WTC11 (cell line): ENCODE measurements around the gene RPS25. TPM values are rescaled to one million over a fixed set of nuclear protein-coding genes. Genes with fewer than 3 reads are reported as not detected.

Source experiments
- ATAC-seq: fragments of 200-7000 bp; cut with Tn5 transposase; 2 replicates; pipeline ENCODE4 v1.10.0; 2021; ENCODE audit warnings: mild to moderate bottlenecking, moderate library complexity
- CTCF ChIA-PET: fragments of 300-600 bp; sonication (Branson Sonifier 250); formaldehyde crosslinking; loops from one replicate; lab custom pipeline; 2021; ENCODE audit warnings: antibody characterized with exemption; lab: Charles Lee
- POLR2A ChIA-PET: fragments of 350-600 bp; sonication (Branson Sonifier 250); formaldehyde crosslinking; loops from one replicate; lab custom pipeline; 2021; ENCODE audit warnings: antibody characterized with exemption; lab: Charles Lee
- DNase-seq: peaks from one replicate; pipeline ENCODE4 v3.0.0; 2021; ENCODE audit warnings: low spot score
- H3K27ac Mint-ChIP-seq: 2 replicates; pipeline ENCODE4 v1.8.0; 2021; ENCODE audit warnings: mixed read lengths
- H3K27me3 Mint-ChIP-seq: 2 replicates; pipeline ENCODE4 v1.8.0; 2021; ENCODE audit warnings: low read depth, mild to moderate bottlenecking, moderate library complexity, mixed read lengths
- H3K36me3 Mint-ChIP-seq: 2 replicates; pipeline ENCODE4 v1.8.0; 2021; ENCODE audit warnings: mixed read lengths
- H3K4me1 Mint-ChIP-seq: 2 replicates; pipeline ENCODE4 v1.8.0; 2022; ENCODE audit warnings: mixed read lengths
- H3K4me3 Mint-ChIP-seq: 2 replicates; pipeline ENCODE4 v1.8.0; 2021; ENCODE audit warnings: mild to moderate bottlenecking, moderate library complexity, mixed read lengths
- H3K9me3 Mint-ChIP-seq: 2 replicates; pipeline ENCODE4 v1.8.0; 2021; ENCODE audit warnings: mixed read lengths
- AFF4 ChIP-seq: sonication (generic); formaldehyde crosslinking; IDR thresholded peaks from 2 replicates; pipeline ENCODE4 v1.8.1; 2023; ENCODE audit warnings: mild to moderate bottlenecking, missing genetic modification reagents, borderline replicate concordance
- CREB1 ChIP-seq: sonication (generic); formaldehyde crosslinking; IDR thresholded peaks from 2 replicates; pipeline ENCODE4 v1.8.0; 2023; ENCODE audit warnings: mild to moderate bottlenecking, missing genetic modification reagents
- CREM ChIP-seq: sonication (generic); formaldehyde crosslinking; IDR thresholded peaks from 2 replicates; pipeline ENCODE4 v1.8.1; 2022; ENCODE audit warnings: mild to moderate bottlenecking, missing genetic modification reagents, moderate library complexity
- E2F4 ChIP-seq: sonication (generic); formaldehyde crosslinking; IDR thresholded peaks from 2 replicates; pipeline ENCODE4 v1.8.1; 2022; ENCODE audit warnings: low read depth, mild to moderate bottlenecking, moderate library complexity, missing genetic modification reagents, borderline replicate concordance
- ELF4 ChIP-seq: sonication (generic); formaldehyde crosslinking; IDR thresholded peaks from 2 replicates; pipeline ENCODE4 v1.8.1; 2022; ENCODE audit warnings: low read depth, mild to moderate bottlenecking, moderate library complexity, missing genetic modification reagents
- GTF2I ChIP-seq: fragments of 250-450 bp; sonication (Bioruptor Pico); conservative IDR thresholded peaks from 2 replicates; pipeline ENCODE4 v1.4.0; 2021; ENCODE audit warnings: mild to moderate bottlenecking
- MAX ChIP-seq: sonication (generic); formaldehyde crosslinking; IDR thresholded peaks from 2 replicates; pipeline ENCODE4 v1.8.0; 2022; ENCODE audit warnings: mild to moderate bottlenecking, missing genetic modification reagents
- MLX ChIP-seq: sonication (generic); formaldehyde crosslinking; IDR thresholded peaks from 2 replicates; pipeline ENCODE4 v1.8.1; 2023; ENCODE audit warnings: mild to moderate bottlenecking, missing genetic modification reagents, moderate library complexity
- MXD4 ChIP-seq: fragments of 250-450 bp; sonication (Bioruptor Pico); IDR thresholded peaks from 2 replicates; pipeline ENCODE4 v1.8.0; 2021; ENCODE audit warnings: mild to moderate bottlenecking, moderate library complexity, borderline replicate concordance
- NFE2L1 ChIP-seq: sonication (generic); formaldehyde crosslinking; IDR thresholded peaks from 2 replicates; pipeline ENCODE4 v1.8.1; 2023; ENCODE audit warnings: missing genetic modification reagents
- PRRX2 ChIP-seq: fragments of 250-450 bp; sonication (Bioruptor Pico); IDR thresholded peaks from 2 replicates; pipeline ENCODE4 v1.8.0; 2021; ENCODE audit warnings: mild to moderate bottlenecking
- RORB ChIP-seq: fragments of 250-450 bp; sonication (Bioruptor Pico); IDR thresholded peaks from 2 replicates; pipeline ENCODE4 v1.9.0; 2021; ENCODE audit warnings: mild to moderate bottlenecking
- USF1 ChIP-seq: sonication (generic); formaldehyde crosslinking; IDR thresholded peaks from 2 replicates; pipeline ENCODE4 v1.8.0; 2022; ENCODE audit warnings: mild to moderate bottlenecking, missing genetic modification reagents
- USF2 ChIP-seq: sonication (generic); formaldehyde crosslinking; IDR thresholded peaks from 2 replicates; pipeline ENCODE4 v1.8.1; 2023; ENCODE audit warnings: mild to moderate bottlenecking, missing genetic modification reagents, moderate library complexity
- ZMAT4 ChIP-seq: fragments of 250-450 bp; sonication (Bioruptor Pico); IDR thresholded peaks from 2 replicates; pipeline ENCODE4 v1.9.0; 2021; ENCODE audit warnings: mild to moderate bottlenecking
- ZNF121 ChIP-seq: sonication (generic); formaldehyde crosslinking; IDR thresholded peaks from 2 replicates; pipeline ENCODE4 v1.8.0; 2023; ENCODE audit warnings: missing genetic modification reagents
- ZNF232 ChIP-seq: sonication (generic); formaldehyde crosslinking; IDR thresholded peaks from 2 replicates; pipeline ENCODE4 v1.8.0; 2022; ENCODE audit warnings: mild to moderate bottlenecking, missing genetic modification reagents
- ZNF512 ChIP-seq: sonication (generic); formaldehyde crosslinking; IDR thresholded peaks from 2 replicates; pipeline ENCODE4 v1.8.1; 2022; ENCODE audit warnings: missing genetic modification reagents, borderline replicate concordance
- total RNA-seq: library from RNA; stranded (reverse); gene quantifications from 3 replicates; pipeline ENCODE4 v1.2.3, GENCODE V29; 2021

RPS25 gene
- total RNA-seq, 1 experiment from 2014 or later: 1,349 TPM

GRCh38 chr11:118980191-118980881 is 37.8 kb downstream of the RPS25 start (continued):
- TF ChIP-seq MAX (CRISPR knock-in tag) (peak; percentile 77), GTF2I (CRISPR knock-in tag) (no peak), USF1 (CRISPR knock-in tag) (peak; percentile 34; the same call in 1 of the 2 replicates)

- Mint-ChIP-seq H3K9me3 (no peaks in the 10 kb centered on the region), H3K27ac (no peak overlapping the region), H3K27me3 (peaks cover 9% of the 10 kb centered on the region), H3K4me3 (no peak overlapping the region), H3K36me3 (no peaks in the 10 kb centered on the region), H3K4me1 (peaks cover 12% of the 10 kb centered on the region)
- TF ChIP-seq CREM: no peak
- no peak for TF ChIP-seq MLX (CRISPR knock-in tag)
- no peak for TF ChIP-seq CREB1 (CRISPR knock-in tag)
- TF ChIP-seq ZNF121: no peak
- peak; percentile 68 for ATAC-seq
- POLR2A ChIA-PET: no interaction called here
- peak; percentile 41 for DNase-seq
- CTCF ChIA-PET: interaction anchor here (0.5 to 1.1 kb wide), 3 partner anchors 14 to 337 kb away, joined by 3 to 4 read pairs (median 3); no protein-coding TSS in a partner anchor
Observed at GRCh38 chr11:118979434-118979833, 38.7 kb downstream of the RPS25 start.

- ATAC-seq (no peak), DNase-seq (no peak)
- H3K36me3 Mint-ChIP-seq: no peaks in the 10 kb centered on the region
- no peaks in the 10 kb centered on the region for H3K9me3 Mint-ChIP-seq
- H3K27me3 Mint-ChIP-seq: peaks cover 8% of the 10 kb centered on the region
- CTCF ChIA-PET: no interaction called here
- POLR2A ChIA-PET: no interaction called here
- H3K27ac Mint-ChIP-seq: no peak overlapping the region
- H3K4me1 Mint-ChIP-seq: peaks cover 12% of the 10 kb centered on the region
- no peak overlapping the region for H3K4me3 Mint-ChIP-seq
- TF ChIP-seq MAX (CRISPR knock-in tag): no peak
- no peak for TF ChIP-seq NFE2L1 (CRISPR knock-in tag)
- TF ChIP-seq RORB (CRISPR knock-in tag): no peak
- no peak for TF ChIP-seq ELF4
- TF ChIP-seq MLX (CRISPR knock-in tag): no peak
- TF ChIP-seq CREB1 (CRISPR knock-in tag): no peak
- TF ChIP-seq AFF4 (CRISPR knock-in tag): no peak
- TF ChIP-seq ZNF512 (CRISPR knock-in tag): no peak
- no peak for TF ChIP-seq E2F4
- TF ChIP-seq GTF2I (CRISPR knock-in tag): no peak
- TF ChIP-seq ZMAT4 (CRISPR knock-in tag): no peak
- TF ChIP-seq MXD4 (CRISPR knock-in tag): no peak
- TF ChIP-seq USF2: no peak
- TF ChIP-seq ZNF232 (CRISPR knock-in tag): no peak
- TF ChIP-seq PRRX2 (CRISPR knock-in tag): no peak
Observed at GRCh38 chr11:118975771-118976709, 42.1 kb downstream of the RPS25 start.
